GM19463 (cell line): ENCODE data around the gene COG5.
"Not testable (repeated sequence)": the region's sequence is repeated elsewhere in the genome, so short reads cannot be mapped to it uniquely, and the experiment has no call there.

Experiments
- ATAC-seq: cut with Tn5 transposase; IDR thresholded peaks from one replicate; pipeline ENCODE4 v1.9.1; 2021; ENCODE audit warnings: mild to moderate bottlenecking, moderate library complexity; ENCODE audit not compliant: unreplicated experiment

Gene COG5

DNA sequence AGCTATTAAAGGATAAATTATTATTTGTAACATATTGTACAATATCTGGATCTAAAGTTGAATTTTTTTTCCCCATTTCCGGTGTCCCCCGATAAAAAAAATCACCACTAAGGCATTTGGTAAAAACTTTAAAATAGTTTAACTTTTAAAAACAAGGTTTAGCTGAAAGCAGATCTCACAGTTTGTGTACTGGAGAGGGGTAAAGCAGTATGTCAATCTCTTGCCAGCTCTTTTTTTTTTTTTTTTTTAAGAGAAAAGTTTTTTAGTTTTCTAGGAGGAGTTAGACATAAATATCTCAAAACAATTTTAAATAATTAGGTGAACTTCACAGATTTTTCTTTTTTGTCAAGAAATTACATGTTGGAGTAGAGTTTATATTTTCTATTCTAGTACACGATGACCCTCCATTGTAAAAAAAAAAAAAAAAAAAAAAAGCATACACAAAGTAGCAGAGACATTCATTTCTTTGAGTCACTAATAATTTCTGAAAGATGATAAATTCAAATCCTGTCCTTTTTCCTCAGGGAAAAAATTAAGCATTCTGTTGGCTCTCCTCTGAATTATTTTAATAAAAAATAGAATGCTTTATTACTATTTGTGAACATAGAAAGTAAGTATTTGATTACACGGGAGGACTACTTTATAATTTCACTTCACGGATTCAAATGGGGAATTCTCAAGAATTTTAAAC lies 396.8 kb downstream of the COG5 start:
- no peak for ATAC-seq

DNA sequence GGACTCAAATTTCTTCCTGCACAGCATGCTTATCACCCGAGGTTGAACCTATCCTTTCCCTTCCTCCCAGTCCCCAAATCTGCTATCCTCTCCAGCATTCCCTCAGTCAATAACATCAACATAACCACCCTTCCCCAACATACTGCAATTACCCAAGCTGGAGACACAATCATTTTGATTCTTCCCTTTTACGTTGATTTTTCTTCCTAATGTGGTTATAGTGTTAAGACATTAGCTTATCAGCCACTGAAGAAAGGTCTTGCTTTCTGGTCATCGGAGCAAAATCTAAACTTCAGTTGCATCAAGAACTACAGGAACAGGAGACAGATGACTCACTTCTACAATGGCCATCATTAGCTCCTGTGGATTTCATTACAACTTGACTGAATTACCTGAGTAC lies 398.4 kb downstream of the COG5 start:
- no peak for ATAC-seq

DNA sequence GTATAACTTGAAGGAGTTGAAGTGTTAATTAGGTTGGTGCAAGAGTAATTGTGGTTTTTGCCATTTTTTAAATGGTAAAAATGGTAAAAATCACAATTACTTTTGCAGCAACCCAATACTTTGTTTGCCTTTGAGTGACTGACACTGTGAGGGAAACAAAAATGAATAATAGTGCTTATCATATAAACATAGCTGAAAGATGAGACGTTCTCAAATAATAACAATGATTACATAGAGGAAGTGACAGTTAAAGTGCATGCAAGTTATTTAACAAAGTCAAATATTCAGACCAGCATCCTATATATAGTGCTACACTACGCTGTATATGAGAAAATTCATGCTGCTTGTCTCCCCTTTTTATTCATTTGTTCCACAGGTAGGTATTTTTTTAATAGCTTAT lies 399.6 kb downstream of the COG5 start:
- no peak for ATAC-seq

DNA sequence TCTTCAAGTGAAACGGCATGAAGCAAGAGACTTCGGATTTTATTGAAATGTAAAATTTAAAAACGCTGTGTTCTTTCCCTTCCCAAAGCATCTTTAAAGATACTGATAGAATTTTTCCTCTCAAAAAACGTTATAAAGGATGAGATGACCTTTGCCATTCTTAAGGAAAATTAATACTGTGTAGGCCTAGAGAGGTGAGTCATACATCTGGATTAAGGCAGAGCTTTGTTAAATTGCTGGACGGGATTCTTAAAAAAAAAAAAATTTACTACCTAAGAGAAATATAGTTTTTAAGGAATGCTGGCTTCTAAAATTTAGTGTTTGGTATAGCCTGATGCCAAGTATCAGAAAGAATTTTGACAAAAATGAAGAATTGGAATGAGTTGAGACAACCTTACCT lies 401.2 kb downstream of the COG5 start:
- no peak for ATAC-seq

DNA sequence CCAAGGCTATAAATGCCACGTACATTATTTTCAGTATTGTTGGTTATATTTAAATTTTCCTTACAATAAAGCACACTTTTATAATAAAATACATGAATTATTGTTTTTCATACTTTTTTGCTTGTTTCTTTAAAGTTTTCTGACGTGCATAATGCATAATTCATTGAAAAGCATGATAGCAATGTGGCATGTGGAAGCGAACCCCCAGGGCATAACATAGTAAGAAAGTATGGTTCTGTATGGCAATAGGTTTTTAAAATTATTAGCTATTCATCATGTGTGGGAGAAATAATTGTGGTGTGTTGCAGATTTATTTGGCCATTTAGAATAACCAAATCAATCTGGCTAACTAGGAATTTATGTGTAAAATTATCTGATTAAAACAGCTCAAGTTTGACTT lies 402.3 kb downstream of the COG5 start:
- no peak for ATAC-seq

DNA sequence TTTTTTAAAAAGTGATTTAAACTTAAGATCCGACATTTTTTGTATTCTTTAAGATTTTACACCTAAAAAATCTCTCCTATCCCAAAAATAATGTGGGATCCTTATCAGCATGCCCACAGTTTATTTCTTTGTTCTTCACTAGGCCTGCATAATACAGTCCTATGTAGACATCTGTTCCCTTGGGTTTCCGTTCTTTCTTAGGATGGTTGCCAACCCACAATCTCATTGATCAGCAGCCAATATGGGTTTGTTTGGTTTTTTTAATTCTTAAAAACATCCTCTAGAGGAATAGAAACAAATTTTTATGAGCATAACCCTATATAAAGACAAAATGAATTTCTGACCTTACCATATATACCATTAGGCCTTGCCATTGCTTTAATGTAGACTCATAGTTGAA lies 403.3 kb downstream of the COG5 start:
- no peak for ATAC-seq

DNA sequence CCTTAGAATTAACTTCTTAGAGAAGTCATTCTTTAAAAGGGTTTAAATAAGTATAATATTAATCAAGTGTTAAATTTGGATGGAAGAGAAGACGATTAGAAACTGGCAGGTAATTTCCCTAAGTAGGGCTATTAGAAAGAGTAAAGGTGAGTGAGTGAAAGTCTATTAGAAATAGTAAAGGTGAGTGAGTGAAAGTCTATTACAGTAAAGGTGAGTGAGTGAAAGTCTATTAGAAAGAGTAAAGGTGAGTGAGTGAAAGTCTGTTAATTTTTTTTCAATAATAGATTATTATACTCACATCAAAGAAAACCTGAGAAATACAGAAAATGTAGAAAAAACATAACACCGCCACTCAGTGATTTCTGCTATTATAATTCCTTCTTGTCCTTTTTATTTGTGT lies 405.7 kb downstream of the COG5 start:
- no peak for ATAC-seq

DNA sequence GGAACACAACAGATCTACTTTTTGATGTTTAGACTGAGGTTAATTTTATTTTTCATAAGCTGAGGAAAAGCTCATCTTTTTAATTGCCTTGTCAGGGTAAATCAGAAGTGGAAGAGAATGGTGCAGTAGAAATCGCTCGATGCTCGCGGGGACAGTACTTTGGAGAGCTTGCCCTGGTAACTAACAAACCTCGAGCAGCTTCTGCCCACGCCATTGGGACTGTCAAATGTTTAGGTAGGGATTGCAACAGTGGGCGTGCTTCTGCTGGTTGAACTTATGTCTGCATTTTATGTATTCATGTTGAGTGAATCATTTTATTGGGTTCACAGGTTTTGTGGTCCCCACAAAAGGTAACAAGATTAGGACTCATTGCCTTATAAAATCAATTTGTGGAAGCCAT lies 406.6 kb downstream of the COG5 start:
- ATAC-seq: no peak

DNA sequence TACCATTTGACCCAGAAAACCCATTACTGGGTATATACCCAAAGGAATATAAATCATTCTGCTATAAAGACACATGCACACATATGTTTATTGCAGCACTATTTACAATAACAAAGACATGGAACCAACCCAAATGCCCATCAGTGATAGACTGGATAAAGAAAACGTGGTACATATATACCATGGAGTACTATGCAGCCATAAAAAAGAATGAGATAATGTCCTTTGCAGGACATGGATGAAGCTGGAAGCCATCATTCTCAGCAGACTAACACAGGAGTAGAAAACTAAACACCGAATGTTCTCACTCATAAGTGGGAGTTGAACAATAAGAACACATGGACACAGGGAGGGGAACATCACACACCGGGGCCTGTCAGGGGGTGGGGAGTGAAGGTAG lies 408.0 kb downstream of the COG5 start:
- not testable (repeated sequence) for ATAC-seq

DNA sequence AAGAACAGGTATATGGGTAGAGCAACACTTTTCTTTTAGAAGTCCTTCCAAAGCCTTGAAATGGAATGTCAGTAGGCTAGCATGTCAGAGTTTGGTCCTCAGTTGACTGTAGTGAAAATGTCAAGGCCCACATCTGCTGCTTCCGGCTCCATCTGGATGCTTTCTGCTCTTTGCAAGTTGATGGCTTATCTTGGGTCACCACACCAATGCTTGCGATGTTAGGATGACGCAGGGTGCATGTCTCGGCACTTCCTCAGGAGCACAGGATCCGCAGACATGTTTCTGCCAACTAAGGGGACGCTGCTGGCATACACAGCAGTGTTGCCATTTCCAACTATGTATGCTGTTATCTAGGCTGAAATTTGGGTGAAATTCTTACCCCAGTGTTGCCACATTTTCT lies 408.9 kb downstream of the COG5 start:
- ATAC-seq: no peak

DNA sequence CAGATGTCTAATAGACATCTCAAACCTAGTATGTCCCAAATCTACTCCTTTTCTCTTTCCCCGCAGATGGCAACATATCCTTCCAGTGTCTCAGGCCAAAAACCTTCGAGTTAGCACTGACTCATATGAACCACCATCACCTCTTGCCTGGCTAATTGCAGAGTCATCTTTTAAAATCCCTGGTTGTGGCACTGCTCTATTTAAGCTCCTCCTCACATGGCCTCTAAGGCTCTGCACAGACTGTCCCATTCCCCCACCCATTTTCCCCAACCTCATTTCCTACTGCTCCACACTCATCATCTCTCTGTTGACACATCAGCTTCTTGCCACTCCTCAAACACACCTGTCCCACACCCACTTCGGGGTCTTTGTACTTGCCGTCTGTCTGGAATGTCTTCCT lies 411.7 kb downstream of the COG5 start:
- ATAC-seq: no peak
